HG02973 (cell line): ENCODE data around the gene LRRN4.

Source experiments
- ATAC-seq: cut with Tn5 transposase; IDR thresholded peaks from one replicate; pipeline ENCODE4 v1.9.1; 2021; ENCODE audit warnings: moderate library complexity; ENCODE audit not compliant: unreplicated experiment

Gene LRRN4

DNA sequence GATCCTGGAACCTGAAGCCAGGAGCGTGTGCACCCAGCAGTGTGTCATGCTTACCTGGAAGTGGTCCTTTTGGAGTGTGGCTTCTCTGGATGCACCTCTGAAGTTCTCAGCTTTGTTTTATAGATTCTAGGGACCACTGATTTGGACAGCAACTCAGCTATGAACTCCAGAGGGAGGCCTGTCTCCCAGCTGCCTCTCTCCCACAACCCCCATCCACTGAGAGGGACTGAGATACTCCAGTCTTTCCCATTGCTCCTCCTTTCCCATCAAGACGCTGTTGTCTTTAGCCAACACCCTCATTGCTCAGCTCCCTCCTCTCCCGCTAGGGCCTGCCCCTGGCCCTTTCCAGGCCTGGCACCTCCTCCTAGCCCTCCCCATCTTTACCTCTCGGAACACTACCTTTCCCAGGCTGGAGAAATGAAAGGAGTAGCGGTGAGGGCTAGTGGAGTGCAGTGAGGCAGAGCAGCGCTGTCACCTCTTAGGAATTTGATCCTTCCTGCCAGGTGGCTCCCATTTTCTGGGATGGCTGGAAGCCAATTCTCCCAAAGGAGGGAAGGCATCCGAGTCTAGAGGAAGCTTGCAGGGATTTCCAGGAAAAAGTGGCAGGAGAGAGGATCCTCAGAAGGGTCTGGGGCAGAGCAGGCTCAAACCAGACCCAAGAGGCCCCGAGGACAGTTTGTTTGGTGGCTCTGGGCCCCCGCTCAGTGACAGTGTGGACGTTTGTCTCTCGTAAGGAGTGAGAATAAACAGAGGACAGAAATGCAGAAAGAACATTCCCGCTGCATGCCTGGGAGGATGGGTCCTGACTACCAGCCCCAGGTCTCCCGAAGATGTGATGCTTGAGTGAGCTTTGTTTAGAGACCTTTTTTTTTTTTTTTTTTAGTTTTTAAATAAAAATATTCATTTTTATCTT is at the start of gene LRRN4:
TSS of gene LRRN4 (minus strand) at position 285 of the 913 bp plus-strand sequence. CDS start 1,261 bp downstream, outside the sequence.
- no peak for ATAC-seq

- no peak for ATAC-seq
Measured at GRCh38 chr20:6103301-6103700, 49.4 kb upstream of the LRRN4 start.

DNA sequence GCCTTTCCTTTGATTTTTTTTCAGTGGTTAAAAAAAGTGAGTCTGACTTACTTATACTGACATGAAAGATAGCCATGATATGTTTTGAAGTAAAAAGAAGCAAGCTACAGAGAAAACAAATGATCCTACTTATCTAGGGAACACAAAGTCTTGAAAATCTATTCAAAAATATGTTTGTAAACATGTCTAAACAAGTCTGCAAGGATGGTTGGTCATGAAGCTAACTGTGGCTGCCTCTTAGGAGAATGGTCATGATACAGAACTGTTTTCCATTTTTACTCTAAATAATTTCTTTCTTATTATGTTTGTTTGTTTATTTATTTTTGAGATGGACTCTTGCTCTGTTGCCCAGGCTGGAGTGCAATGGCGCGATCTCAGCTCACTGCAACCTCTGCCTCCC is 47.5 kb upstream of the LRRN4 start:
- ATAC-seq, result no peak

DNA sequence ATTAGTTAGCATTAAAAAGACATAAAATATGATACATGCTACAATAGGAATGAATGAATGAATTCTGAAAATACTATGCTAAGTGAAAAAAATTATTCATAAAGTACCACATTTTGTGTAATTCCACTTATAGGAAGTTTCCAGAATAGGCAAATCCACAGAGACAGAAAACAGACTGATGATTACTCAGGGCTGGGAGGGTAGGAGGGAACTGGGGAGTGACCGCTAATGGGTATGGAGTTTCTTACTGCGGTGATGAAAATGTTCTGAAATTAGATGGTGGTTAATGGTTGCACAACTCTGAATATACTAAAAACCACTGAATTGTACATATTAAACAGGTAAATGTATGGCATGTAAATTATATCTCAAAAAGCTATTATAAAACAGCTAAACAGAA is 46.4 kb upstream of the LRRN4 start:
- no peak for ATAC-seq

GRCh38 chr20:6099819-6100218 is 46.0 kb upstream of the LRRN4 start:
- no peak for ATAC-seq

DNA sequence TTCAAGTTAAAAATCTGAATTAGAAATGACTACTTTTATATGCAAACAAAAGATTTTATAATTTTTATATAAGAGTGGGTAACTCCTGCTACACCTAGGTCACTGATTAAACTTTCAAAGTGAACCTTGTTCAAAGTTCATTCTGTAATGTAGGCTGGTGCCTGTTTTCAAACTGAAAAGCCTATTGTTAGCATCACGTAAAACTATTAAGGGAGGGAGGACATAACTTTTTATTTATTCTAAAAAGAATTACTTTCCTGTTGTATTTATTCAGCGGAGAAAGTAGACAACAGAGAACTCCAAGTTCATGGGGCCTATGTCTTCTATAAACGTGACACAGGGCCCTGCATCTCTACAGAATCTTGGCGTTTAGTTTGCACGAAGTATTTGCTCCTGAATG is 41.5 kb upstream of the LRRN4 start:
- ATAC-seq, result no peak

DNA sequence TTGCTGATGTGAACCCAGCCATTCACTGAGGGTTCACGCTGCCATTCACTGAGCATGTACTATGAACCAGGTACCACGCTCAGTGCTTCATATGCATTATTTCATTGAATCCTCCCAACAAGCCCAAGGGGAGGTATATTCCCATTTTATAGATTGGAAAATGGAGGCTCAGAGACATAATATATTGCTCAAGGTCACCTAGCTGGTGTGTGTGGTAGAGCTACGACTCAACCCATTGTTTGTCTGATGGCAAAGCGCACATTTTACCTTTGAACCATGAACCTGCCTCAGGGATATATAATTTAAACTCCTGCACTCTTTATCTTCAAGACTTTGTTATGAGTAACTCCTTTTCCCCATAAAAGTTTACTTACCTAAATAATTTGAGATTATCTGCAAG is 40.7 kb upstream of the LRRN4 start:
- no peak for ATAC-seq

GRCh38 chr20:6094063-6094462 is 40.2 kb upstream of the LRRN4 start:
- ATAC-seq, result no peak

DNA sequence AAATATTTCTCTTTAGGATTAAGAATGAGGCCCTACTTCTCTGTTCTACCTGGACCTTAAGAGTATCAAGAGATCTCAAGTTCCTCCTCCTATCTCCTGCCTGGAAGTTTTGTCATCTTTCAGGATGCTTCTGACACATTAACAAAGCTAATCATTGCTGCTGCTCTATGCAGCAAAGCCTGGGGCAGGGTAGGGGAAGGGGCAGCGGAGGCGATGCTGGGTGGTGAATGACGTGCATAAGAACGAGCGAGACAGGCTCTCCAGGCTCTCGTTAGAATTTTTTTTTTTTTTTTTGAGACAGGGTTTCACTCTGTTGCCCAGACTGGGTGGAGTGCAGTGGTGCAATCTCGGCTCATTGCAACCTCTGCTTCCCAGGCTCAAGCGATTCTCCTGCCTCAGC is 37.8 kb upstream of the LRRN4 start:
- ATAC-seq, result no peak

DNA sequence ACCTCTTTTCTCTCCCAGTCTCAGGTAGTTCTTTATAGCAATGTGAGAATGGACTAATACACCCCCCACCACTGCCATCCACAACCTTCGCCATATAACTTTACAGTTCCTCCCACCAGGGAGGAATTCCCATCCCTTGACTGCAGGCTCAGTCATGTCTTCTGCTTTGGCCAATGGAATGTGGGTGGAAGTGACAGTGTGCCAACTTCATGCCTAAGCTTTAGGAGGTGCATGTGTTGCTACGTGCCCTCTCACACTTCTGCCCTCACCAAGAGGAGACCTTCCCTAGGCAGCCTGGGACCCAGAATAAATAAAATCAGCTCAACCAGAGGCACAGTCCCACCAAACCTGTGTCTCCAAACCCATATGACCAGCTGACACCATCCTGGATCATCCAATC is 33.0 kb upstream of the LRRN4 start:
- no peak for ATAC-seq

- no peak for ATAC-seq
Measured at GRCh38 chr20:6083926-6084325, 30.1 kb upstream of the LRRN4 start.

DNA sequence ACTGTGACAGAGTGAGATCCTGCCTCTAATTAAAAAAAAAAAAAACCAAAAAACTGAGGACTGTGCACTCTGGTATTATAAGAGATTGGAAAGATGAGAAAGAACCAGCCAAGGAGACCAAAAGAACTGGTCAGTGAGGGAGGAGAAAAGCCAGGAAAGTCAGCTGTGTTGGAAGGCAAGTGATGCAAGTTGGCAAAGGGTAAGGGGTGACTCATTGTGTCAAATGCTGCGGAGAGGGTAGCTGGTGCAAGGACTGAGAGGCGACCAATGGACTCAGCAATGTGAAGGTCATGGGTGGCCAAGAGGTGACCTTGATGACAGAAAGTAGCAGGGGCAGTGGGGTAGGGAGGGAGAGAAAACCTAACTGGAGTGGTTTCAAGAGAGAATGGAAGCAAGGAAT is 27.4 kb upstream of the LRRN4 start:
- no peak for ATAC-seq

DNA sequence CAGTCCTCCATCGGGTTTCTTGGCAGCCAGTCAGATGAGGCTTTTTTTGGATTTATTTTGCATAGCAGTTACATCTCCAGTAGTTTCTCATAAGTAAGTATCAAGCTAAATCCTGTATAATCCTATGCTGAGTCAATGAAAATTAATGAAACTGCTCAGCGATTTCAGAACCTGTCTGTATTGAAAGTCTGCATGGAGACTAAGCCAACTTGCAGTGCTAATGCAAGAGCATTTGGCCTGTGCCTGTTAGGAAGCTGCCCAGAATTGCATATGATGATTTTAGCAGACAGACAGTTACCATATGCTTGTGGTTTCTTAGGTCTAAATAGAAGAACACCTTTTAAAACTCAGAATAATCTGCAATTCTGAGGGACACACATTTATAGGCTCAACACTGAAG is 25.2 kb upstream of the LRRN4 start:
- ATAC-seq, result no peak

DNA sequence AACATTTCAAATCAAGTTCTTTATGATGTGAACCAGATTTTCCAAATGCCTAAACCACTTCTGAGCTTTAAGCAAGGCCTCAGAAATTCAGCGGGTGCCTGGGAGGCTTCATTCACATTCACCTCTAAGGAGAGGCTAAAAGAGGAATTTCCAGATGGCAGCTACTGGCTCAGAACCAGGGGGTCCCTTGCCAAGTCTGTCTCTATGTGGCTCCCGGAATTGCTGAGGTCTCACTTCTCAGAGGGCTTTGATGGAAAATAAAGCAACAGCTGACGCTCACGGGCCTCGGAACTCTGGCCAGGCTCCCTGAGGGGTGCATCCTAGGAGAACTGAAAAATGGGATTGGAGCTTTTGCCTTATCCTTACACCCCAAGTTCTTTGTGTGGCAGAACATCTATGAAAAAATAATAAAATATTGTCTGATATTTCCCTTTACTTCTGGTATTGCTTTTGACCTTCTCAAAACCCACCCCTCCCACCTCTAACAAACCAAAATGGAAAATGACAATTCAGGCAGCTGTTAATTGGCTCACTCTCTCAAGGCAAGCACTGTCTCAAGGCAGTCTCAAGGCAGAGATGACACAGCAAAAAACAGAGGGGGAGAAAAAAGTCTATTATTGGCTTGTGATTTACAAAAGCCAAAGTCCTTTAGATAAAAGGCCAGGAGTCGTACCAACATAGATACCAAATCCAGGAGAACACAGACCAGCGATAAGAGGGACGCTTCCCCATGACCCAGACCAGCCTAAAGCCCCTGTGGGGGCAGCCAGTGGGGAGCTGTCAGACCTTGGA is 21.8 kb upstream of the LRRN4 start:
- no peak for ATAC-seq

GRCh38 chr20:6074784-6075183 is 20.9 kb upstream of the LRRN4 start:
- no peak for ATAC-seq

DNA sequence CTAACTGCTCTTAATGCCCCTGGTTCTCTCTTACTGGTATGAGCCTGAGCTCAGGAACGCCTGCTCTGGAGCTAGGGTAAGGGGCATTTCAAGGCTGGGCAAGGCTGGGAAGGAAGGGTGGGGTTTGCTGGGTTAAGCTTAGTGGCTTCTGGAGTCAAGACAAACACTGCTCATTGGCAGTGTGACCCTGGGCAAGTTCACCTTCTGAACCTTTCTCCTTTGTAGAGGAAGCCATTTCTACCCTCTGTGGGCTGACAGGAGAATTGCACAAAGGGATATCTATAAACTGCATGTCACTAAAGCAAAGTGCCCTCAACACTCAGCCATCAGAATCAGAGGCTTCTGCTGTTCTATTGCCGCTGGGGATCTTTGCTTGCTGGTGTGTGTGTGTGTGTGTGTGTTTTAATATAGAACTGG is 20.3 kb upstream of the LRRN4 start:
- no peak for ATAC-seq

DNA sequence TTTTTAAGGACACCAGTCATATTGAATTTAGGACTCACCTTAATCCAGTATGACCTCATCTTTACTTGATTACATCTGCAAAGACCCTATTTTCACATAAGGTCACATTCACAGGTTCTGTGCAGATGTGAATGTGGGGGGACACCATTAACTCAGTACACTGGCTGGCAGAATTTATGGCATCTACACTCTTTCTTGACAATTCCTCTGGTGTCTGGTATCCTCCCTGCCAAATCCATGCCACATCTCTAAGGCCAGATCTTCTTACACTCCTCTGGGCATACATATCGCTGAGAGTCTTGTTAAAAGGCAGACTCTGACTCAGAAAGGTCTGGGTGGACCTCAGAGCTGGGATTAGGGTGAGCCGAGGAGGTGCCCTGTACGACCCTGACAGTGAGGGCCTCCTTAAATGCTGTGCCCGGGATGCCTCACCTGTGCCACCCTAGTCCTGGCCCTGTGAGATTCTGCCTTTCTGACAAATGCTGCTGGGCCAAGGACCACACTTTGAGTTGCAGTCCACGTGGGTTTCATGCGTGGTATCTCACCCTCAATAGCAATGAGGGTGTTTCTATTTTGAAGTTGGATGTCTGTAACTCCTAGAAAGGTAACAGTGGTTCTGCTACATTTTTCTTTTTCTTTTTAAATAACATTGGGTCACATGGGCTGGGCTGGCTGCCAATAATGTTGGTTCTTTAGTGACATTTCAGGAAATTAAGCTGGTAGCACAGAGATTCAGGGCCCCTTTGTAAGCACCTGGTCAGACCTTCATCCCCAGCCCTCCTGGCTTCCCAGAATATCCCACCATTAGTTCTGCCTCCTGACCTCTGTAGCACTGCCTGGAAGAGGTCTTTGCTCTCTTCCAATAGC is 17.2 kb upstream of the LRRN4 start:
- ATAC-seq, result no peak

DNA sequence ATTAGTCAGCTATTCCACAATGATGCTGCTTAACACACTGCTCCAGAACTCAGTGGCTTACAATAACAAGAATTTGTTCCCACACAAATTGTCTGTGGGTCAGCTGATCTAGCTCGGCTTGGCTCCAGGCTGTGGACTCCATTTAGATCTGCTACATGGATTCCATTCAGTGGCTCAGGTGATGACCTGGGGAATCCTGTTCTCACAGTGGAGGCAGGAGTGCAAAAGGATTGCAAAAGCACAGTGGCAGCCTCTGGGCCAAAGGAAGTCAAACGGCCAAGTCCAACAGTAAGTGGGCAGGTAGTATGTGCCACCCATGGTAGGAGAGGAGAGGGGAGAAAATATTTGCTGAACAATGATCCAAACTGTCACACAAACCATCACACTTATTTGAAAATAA is 15.8 kb upstream of the LRRN4 start:
- no peak for ATAC-seq

GRCh38 chr20:6067763-6068318 is 14.0 kb upstream of the LRRN4 start:
- no peak for ATAC-seq

GRCh38 chr20:6066582-6066981 is 12.7 kb upstream of the LRRN4 start:
- no peak for ATAC-seq

GRCh38 chr20:6061544-6061943 is 7.7 kb upstream of the LRRN4 start:
- ATAC-seq, result no peak
